Panc1 (cell line): ENCODE results near the gene ZNF776.

Source experiments
- CTCF ChIP-seq: fragments of 450-650 bp; IDR thresholded peaks from 2 replicates; pipeline ENCODE4 v1.5.1; 2017; ENCODE audit warnings: mild to moderate bottlenecking
- POLR2AphosphoS5 ChIP-seq: IDR thresholded peaks from 2 replicates; pipeline ENCODE4 v1.6.1; 2012; ENCODE audit warnings: mild to moderate bottlenecking, low read depth, low read length, moderate library complexity
- REST ChIP-seq, 2 experiments: IDR thresholded peaks; 2 replicates each; pipeline ENCODE4 v1.6.1; 2011 to 2012; ENCODE audit warnings: low read depth in 2 of 2, control low read depth in 1 of 2, low read length in 1 of 2, mild to moderate bottlenecking in 1 of 2, moderate library complexity in 1 of 2; ENCODE audit not compliant: insufficient read depth in 1 of 2

GRCh38 chr19:57771417-57771816 is 24.8 kb downstream of the ZNF776 start:
- no peak for TF ChIP-seq POLR2AphosphoS5
- no peak for TF ChIP-seq CTCF
- no peak for TF ChIP-seq REST (IDR thresholded peaks at IDR 0.05; ENCODE audit: insufficient read depth in 1 of 2, low read depth in 2 of 2, low read length in 1 of 2)
